ENCODE results near the gene APLP2. TPM values are rescaled to one million over a fixed set of nuclear protein-coding genes. Genes with fewer than 3 reads are reported as not detected.
"Not testable (repeated sequence)": the region's sequence is repeated elsewhere in the genome, so short reads cannot be mapped to it uniquely, and the experiment has no call there.

The APLP2 gene
- total RNA-seq, 1 experiment from 2014 or later, result 345 TPM

- TF ChIP-seq EZH2 (IDR thresholded peaks at IDR 0.05; ENCODE audit: low read length, unreplicated experiment) (no peak), EZH2phosphoT487 (IDR thresholded peaks at IDR 0.05; ENCODE audit: borderline replicate concordance, low read length) (no peak)
- TF ChIP-seq, protein P1, sequence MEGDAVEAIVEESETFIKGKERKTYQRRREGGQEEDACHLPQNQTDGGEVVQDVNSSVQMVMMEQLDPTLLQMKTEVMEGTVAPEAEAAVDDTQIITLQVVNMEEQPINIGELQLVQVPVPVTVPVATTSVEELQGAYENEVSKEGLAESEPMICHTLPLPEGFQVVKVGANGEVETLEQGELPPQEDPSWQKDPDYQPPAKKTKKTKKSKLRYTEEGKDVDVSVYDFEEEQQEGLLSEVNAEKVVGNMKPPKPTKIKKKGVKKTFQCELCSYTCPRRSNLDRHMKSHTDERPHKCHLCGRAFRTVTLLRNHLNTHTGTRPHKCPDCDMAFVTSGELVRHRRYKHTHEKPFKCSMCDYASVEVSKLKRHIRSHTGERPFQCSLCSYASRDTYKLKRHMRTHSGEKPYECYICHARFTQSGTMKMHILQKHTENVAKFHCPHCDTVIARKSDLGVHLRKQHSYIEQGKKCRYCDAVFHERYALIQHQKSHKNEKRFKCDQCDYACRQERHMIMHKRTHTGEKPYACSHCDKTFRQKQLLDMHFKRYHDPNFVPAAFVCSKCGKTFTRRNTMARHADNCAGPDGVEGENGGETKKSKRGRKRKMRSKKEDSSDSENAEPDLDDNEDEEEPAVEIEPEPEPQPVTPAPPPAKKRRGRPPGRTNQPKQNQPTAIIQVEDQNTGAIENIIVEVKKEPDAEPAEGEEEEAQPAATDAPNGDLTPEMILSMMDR (conservative IDR thresholded peaks at IDR 0.05; ENCODE audit: low read depth, low read length), result no peak
- no peaks in the 10 kb centered on the region for H3K27me3 ChIP-seq (ENCODE audit: low read length)
- peaks cover 52% of the 10 kb centered on the region for H4K20me1 ChIP-seq (ENCODE audit: low read length)
- peaks cover 75% of the 10 kb centered on the region for H3K79me2 ChIP-seq (ENCODE audit: low read length)
- no peaks in the 10 kb centered on the region for H3K9me2 ChIP-seq (replicated peaks; ENCODE audit: low read length)
- DNase-seq (peak; percentile 30), ATAC-seq (peak; percentile 54)
- H3K9me3 ChIP-seq (ENCODE audit: low read length), result no peaks in the 10 kb centered on the region
- H3K27ac ChIP-seq (ENCODE audit: low read length), result no peak overlapping the region
- no peak overlapping the region for H2AFZ ChIP-seq (ENCODE audit: low read length)
- no peaks in the 10 kb centered on the region for H3K36me3 ChIP-seq (ENCODE audit: low read depth, low read length)
- no peak overlapping the region for H3K9ac ChIP-seq (ENCODE audit: low read length)
- H3K4me3 ChIP-seq (ENCODE audit: low read length), result no peak overlapping the region
- H3K4me2 ChIP-seq (ENCODE audit: low read length), result no peak overlapping the region
- H3K4me1 ChIP-seq (ENCODE audit: insufficient read depth, low read length), result peaks cover 19% of the 10 kb centered on the region
- CTCF ChIA-PET, result no interaction called here
- no TSS peak for BruUV-seq (replicated peaks)
- intact Hi-C loops (cut with micrococcal nuclease), result no loop called here
- H3F3A ChIP-seq (ENCODE audit: low read length, unreplicated experiment), result no peaks in the 10 kb centered on the region
- POLR2A ChIA-PET (ENCODE audit: unreplicated experiment), result no interaction called here
Observed at GRCh38 chr11:130088217-130088616, 18.5 kb downstream of the APLP2 start.

DNA sequence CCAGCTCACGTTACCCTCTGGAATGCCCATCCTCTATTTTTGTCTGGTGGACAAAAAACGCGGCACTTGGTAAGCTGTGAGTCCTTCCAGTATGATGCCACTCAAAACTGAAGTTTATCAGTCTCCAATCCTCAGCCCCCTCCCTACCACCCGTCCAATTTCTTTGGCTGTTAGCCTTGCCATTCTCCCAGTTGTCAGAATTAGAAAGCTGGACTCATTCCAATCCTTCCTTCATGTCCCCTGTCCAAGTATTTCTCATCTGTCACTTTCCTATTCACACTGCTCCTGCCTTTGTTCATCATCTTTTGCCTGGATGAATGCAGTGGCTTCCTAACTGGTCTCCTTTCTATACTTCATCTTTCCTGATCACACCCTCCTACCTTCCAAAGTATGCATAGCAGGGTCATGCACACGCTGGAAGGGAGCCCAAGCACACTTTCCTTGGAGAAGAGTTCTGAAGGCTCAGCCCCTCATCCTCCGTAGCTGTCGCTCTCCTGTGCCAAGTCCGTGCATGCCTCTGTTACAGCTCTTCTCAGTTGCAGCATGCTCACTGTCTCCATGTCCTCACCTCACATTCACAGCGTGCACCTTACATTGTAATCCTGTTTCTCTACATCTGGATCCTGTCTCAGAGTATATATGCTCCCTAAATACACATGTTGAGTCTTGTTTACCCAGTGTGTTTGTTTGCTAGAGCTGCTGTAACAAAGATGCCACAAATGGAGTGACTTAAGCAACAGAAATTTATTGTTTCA lies 19.4 kb downstream of the APLP2 start:
- POLR2A ChIA-PET (ENCODE audit: unreplicated experiment), result no interaction called here
- H3K27ac ChIP-seq (ENCODE audit: low read length), result no peak overlapping the region
- BruUV-seq (replicated peaks), result no TSS peak
- H3K9ac ChIP-seq (ENCODE audit: low read length), result no peak overlapping the region
- H2AFZ ChIP-seq (ENCODE audit: low read length), result no peak overlapping the region
- H3K4me3 ChIP-seq (ENCODE audit: low read length), result no peak overlapping the region
- intact Hi-C loops (cut with micrococcal nuclease), result no loop called here
- H3K4me1 ChIP-seq (ENCODE audit: insufficient read depth, low read length), result peaks cover 19% of the 10 kb centered on the region
- DNase-seq, result no peak
- ATAC-seq, result 0 out of 2 replicates have a peak, but pooled peaks have one; percentile 46
- H4K20me1 ChIP-seq (ENCODE audit: low read length), result peaks cover 48% of the 10 kb centered on the region; the same call in 1 of the 2 replicates
- no peaks in the 10 kb centered on the region for H3F3A ChIP-seq (ENCODE audit: low read length, unreplicated experiment)
- TF ChIP-seq EZH2phosphoT487 (IDR thresholded peaks at IDR 0.05; ENCODE audit: borderline replicate concordance, low read length), result no peak
- TF ChIP-seq EZH2 (IDR thresholded peaks at IDR 0.05; ENCODE audit: low read length, unreplicated experiment), result no peak
- TF ChIP-seq, protein P1 (conservative IDR thresholded peaks at IDR 0.05; ENCODE audit: low read depth, low read length), result no peak
- H3K4me2 ChIP-seq (ENCODE audit: low read length), result no peak overlapping the region
- no peaks in the 10 kb centered on the region for H3K36me3 ChIP-seq (ENCODE audit: low read depth, low read length)
- no peaks in the 10 kb centered on the region for H3K9me2 ChIP-seq (replicated peaks; ENCODE audit: low read length)
- H3K27me3 ChIP-seq (ENCODE audit: low read length), result no peaks in the 10 kb centered on the region
- CTCF ChIA-PET, result no interaction called here
- peaks cover 70% of the 10 kb centered on the region for H3K79me2 ChIP-seq (ENCODE audit: low read length)
- no peaks in the 10 kb centered on the region for H3K9me3 ChIP-seq (ENCODE audit: low read length)

DNA sequence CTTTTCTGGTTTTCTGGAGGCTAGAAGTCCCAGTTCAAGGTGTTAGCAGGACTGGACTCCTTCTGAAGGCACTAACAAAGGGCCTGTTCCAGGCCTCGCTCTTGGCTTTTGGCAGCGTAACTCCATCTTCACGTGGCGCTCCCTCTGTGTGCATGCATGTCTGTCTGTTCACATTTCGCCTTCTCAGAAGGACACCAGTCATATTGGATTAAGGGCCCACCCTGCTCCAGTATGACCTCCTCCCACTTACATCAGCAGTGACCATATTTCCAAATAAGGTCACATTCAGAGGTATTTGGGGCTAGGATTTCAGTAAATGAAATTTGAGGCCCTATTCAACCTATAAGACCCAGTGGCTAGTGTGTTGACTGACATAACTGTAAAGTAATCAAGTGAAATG lies 20.0 kb downstream of the APLP2 start:
- Histone ChIP-seq H3F3A (ENCODE audit: low read length, unreplicated experiment) (no peaks in the 10 kb centered on the region), H3K79me2 (ENCODE audit: low read length) (peaks cover 70% of the 10 kb centered on the region), H3K4me3 (ENCODE audit: low read length) (no peak overlapping the region), H4K20me1 (ENCODE audit: low read length) (peaks cover 43% of the 10 kb centered on the region; the same call in 1 of the 2 replicates), H2AFZ (ENCODE audit: low read length) (no peak overlapping the region), H3K9me3 (ENCODE audit: low read length) (no peaks in the 10 kb centered on the region), H3K9me2 (replicated peaks; ENCODE audit: low read length) (no peaks in the 10 kb centered on the region), H3K9ac (ENCODE audit: low read length) (no peak overlapping the region), H3K27me3 (ENCODE audit: low read length) (no peaks in the 10 kb centered on the region), H3K4me2 (ENCODE audit: low read length) (no peak overlapping the region), H3K27ac (ENCODE audit: low read length) (no peak overlapping the region), H3K4me1 (ENCODE audit: insufficient read depth, low read length) (peaks cover 19% of the 10 kb centered on the region), H3K36me3 (ENCODE audit: low read depth, low read length) (no peaks in the 10 kb centered on the region)
- ChIA-PET CTCF (no interaction called here), POLR2A (ENCODE audit: unreplicated experiment) (interaction anchor here (0.6 kb wide), 1 partner anchor 25 kb away, joined by 5 read pairs; no protein-coding TSS in a partner anchor)
- TF ChIP-seq, protein P1 (conservative IDR thresholded peaks at IDR 0.05; ENCODE audit: low read depth, low read length), result no peak
- no TSS peak for BruUV-seq (replicated peaks)
- ATAC-seq (no peak), DNase-seq (no peak)
- intact Hi-C loops (cut with micrococcal nuclease), result no loop called here

DNA sequence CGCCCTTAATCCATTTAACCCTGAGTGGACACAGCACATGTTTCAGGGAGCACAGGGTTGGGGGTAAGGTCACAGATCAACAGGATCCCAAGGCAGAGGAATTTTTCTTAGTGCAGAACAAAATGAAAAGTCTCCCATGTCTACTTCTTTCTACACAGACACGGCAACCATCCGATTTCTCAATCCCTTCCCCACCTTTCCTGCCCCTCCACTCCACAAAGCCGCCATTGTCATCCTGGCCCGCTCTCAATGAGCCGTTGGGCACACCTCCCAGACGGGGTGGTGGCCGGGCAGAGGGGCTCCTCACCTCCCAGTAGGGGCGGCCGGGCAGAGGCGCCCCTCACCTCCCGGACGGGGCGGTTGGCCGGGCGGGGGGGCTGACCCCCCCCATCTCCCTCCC lies 20.8 kb downstream of the APLP2 start:
- intact Hi-C loops (cut with micrococcal nuclease); BruUV-seq (replicated peaks): not testable (repeated sequence)

More for the DNA sequence above, 20.8 kb downstream of the APLP2 start:
- H3K9me2 ChIP-seq (replicated peaks; ENCODE audit: low read length); H3K9me3 ChIP-seq (ENCODE audit: low read length); H3K27me3 ChIP-seq (ENCODE audit: low read length); H3K9ac ChIP-seq (ENCODE audit: low read length); H3K4me2 ChIP-seq (ENCODE audit: low read length); H3K4me3 ChIP-seq (ENCODE audit: low read length); H3K27ac ChIP-seq (ENCODE audit: low read length); H2AFZ ChIP-seq (ENCODE audit: low read length); DNase-seq; CTCF ChIA-PET; H3K36me3 ChIP-seq (ENCODE audit: low read depth, low read length); H3F3A ChIP-seq (ENCODE audit: low read length, unreplicated experiment); ATAC-seq: not testable (repeated sequence)
- peaks cover 19% of the 10 kb centered on the region for H3K4me1 ChIP-seq (ENCODE audit: insufficient read depth, low read length)
- peaks cover 40% of the 10 kb centered on the region; the same call in 1 of the 2 replicates for H4K20me1 ChIP-seq (ENCODE audit: low read length)
- POLR2A ChIA-PET (ENCODE audit: unreplicated experiment), result interaction anchor here (0.6 kb wide), 1 partner anchor 25 kb away, joined by 5 read pairs; no protein-coding TSS in a partner anchor
- H3K79me2 ChIP-seq (ENCODE audit: low read length), result peaks cover 70% of the 10 kb centered on the region
